Nephron (organoid): ENCODE measurements around the gene ZNF605.

Experiments used
- H3K27ac Mint-ChIP-seq, 3 experiments: 2 replicates each; pipeline ENCODE4 v1.8.0; 2020; ENCODE audit warnings: mixed read lengths in 3 of 3, mild to moderate bottlenecking in 2 of 3, moderate library complexity in 1 of 3
- H3K27me3 Mint-ChIP-seq: 2 replicates; pipeline ENCODE4 v1.8.0; 2021; ENCODE audit warnings: low read depth, mild to moderate bottlenecking, moderate library complexity, mixed read lengths
- H3K36me3 Mint-ChIP-seq: 2 replicates; pipeline ENCODE4 v1.8.0; 2020; ENCODE audit warnings: low read depth, mixed read lengths
- H3K4me1 Mint-ChIP-seq: 2 replicates; pipeline ENCODE4 v1.8.0; 2020; ENCODE audit warnings: mixed read lengths
- H3K4me3 Mint-ChIP-seq, 3 experiments: 2 replicates each; pipeline ENCODE4 v1.8.0; 2020; ENCODE audit warnings: mild to moderate bottlenecking in 3 of 3, mixed read lengths in 3 of 3, moderate library complexity in 2 of 3
- H3K9me3 Mint-ChIP-seq: 2 replicates; pipeline ENCODE4 v1.8.0; 2020; ENCODE audit warnings: mixed read lengths
- TF ChIP-seq, protein P1 (sequence below), 3 experiments: fragments of 200-600 bp; sonication (generic); IDR thresholded peaks; one replicate each; pipeline ENCODE4 v1.5.0; 2021; ENCODE audit warnings: antibody characterized with exemption in 3 of 3; ENCODE audit not compliant: unreplicated experiment in 3 of 3

ZNF605 gene

DNA sequence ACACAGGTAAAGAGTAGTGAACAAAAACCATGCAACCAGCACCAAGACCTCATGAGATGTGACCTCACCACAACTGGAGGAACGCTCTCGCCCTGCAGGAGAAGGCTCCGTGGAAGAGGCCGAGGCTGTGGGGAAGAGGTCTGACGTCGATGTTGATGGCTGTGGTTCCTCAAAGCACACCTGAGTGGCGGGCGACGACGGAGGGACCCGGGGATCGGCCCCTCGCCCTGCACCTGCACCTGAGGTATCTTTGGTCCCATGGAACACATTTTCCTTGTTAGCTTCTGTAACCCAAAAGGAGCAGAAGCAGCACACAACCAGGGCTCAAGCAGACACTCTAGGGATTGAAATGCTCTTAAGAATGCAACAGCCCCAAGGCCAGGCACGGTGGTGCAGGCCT, 86.6 kb downstream of the ZNF605 start:
- Mint-ChIP-seq H3K4me3 (no peak overlapping the region), H3K27ac (no peak overlapping the region), H3K4me1 (no peaks in the 10 kb centered on the region), H3K9me3 (no peaks in the 10 kb centered on the region), H3K36me3 (peaks cover 46% of the 10 kb centered on the region), H3K27me3 (no peaks in the 10 kb centered on the region)
- TF ChIP-seq, protein P1, sequence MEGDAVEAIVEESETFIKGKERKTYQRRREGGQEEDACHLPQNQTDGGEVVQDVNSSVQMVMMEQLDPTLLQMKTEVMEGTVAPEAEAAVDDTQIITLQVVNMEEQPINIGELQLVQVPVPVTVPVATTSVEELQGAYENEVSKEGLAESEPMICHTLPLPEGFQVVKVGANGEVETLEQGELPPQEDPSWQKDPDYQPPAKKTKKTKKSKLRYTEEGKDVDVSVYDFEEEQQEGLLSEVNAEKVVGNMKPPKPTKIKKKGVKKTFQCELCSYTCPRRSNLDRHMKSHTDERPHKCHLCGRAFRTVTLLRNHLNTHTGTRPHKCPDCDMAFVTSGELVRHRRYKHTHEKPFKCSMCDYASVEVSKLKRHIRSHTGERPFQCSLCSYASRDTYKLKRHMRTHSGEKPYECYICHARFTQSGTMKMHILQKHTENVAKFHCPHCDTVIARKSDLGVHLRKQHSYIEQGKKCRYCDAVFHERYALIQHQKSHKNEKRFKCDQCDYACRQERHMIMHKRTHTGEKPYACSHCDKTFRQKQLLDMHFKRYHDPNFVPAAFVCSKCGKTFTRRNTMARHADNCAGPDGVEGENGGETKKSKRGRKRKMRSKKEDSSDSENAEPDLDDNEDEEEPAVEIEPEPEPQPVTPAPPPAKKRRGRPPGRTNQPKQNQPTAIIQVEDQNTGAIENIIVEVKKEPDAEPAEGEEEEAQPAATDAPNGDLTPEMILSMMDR (IDR thresholded peaks at IDR 0.05; ENCODE audit: unreplicated experiment in 3 of 3): no peak
